NCI-H2196 treated with DMSO at 0.1 percent for 48 hours (cell line): ENCODE data around the gene MEX3A.

ENCODE experiments used
- DNase-seq: peaks from one replicate; lab custom pipeline; 2025; ENCODE audit not compliant: unreplicated experiment; lab: John Stamatoyannopoulos, UW

The MEX3A gene

DNA sequence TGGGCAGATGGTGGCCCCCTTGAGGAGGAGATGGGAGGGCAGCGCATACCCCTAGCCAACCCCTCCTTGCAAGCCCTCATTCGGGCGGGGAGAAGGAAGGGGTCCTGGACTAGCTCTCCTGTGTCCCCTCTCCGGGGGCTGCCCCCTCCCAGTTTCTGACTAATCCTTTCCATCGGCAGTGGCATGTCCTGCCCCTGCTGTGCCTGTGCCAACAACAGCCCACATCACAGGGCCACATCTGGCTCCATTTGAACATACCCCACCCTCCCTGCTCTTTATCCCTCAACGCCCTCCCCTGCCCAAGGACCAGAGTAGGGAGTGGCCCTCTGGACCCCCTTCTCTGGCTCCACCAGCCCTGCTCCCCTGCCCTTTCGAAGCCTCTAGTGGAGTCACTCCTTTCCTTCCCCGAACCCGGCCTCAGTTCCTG, 21.3 kb upstream of the MEX3A start:
- DNase-seq = no peak

DNA sequence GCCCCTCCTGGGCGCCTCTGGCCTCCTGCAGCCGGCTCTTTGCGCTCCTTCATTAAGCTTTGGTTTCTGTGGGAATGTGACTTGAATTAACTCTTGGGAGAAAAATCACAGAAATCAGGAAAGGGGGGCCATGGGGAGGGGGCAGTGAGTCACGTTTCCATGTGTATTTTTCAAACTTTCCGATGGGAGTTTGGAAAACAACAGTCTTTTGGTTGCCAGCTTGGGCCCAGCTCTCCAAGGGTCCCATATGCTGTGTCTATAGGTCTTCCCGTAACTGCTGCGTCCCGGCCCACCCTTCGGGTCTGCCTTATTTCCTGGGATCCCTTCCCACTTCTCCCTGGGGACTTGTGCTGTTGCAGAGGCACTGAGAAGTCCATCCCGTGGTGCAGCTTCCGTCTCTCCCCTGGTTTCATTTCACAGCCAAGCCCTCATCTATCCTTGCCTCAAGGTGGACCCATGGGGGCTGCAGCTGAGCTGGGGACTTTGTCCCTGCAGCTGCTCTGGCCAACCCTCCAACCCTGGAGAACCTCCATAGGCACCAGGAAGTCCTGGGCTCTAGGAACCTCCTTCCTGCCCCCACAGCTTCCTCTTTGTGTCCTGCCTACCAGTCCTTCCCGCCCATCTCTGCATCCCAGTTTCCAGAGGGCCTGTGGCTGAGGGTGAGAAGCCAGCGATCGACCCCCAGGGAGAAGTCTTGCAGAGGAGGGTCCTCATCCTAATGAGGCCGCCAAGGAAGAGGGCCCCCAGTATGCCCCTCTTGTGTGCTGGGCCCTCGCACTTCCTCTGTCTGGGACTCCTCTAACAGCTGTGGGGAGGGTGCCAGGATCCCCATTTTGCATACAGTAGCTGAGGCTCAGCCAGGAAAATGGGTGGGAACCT, 20.6 kb upstream of the MEX3A start:
- no peak for DNase-seq

DNA sequence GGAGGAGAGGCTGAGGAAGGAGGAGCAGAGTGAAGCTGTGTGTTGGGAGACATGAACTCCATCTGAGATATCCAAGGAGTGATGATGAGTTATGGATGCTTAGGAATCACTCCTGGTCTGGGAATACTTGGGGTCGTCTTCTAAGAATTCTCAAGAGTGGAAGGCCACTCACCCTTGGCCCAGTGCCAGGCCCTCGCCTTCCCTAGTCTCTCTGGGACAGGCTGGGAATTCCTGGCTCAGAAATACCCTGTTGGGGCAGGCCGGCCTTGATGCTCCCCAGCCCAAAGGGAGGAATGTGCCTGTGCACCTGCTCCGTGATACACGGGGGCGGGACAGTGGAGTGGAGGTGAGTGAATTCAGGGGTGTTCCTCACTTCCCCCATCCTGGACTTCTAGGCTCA, 19.6 kb upstream of the MEX3A start:
- DNase-seq = no peak

DNA sequence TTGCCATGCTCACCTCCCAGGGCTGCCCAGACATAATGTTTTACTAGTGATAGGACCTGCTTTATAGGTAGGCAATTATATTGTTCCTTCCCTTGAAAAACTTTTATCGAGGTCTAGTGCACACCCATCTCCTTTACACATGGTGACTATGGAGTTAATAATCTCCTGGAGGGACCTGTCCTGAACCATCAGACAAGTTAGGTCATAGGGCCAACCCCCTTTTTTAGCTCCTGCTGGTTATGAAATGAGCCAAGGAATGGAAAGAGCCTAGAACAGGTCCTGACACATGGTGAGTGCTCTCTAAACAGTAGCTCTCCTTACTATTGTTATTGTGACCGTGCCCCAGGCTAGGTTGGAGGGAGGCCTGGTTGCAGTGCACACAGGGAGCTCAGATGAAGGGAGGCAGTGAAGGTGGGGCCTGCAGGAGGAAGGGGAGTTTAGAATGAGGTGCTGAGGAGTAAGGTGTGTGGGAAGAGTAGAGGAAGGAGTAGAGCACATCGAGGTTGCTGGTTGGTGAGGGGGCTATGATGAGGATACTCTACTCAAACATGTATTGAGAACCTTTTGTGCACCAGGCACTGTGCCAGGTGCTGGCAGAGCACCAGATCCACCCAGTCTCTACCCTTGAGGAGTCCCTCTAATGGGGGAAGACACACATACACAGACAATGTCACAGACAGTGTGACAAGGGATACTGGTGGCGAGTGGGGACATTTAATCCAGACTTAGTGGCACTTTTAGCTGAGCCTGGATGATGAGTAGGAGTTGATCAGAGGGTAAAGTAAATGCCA, 18.1 kb upstream of the MEX3A start:
- DNase-seq = no peak

DNA sequence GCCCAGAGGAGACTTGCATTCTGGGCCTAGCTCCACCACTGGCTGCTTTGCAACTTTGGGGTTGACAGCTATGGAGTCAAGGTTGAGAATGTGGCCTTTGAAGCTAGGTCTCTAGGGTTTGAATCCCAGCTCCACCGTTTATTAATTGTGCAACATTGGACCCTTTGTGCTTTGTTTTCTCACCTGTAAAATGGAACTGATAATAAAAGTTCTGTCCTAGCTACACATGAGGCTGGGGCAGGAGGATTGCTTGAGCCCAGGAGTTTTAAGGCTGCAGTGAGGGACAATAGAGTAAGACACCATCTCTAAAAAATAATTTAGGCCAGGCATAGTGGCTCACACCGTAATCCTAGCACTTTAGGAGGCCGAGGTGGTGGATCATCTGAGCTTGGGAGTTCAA, 17.0 kb upstream of the MEX3A start:
- DNase-seq = no peak

DNA sequence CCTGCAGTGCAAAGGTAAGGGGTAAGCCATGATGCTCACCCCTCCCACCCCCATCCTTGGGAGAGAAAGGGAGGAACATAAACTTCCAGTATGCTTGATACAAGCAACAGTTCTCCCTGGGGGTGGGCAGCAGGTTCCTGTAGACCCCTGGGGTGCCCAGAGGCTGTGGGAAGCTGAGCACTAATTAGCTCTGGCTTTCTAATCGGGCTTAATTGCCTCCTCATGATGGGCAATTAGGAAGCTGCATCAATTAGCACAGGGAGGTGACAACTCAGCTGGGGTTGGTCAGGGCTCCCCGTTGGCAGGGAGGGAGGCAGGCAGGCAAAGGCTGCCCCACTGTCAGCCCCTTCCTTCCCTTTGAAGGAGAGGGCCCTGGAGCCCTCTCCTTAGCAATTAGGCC, 16.5 kb upstream of the MEX3A start:
- DNase-seq = no peak

DNA sequence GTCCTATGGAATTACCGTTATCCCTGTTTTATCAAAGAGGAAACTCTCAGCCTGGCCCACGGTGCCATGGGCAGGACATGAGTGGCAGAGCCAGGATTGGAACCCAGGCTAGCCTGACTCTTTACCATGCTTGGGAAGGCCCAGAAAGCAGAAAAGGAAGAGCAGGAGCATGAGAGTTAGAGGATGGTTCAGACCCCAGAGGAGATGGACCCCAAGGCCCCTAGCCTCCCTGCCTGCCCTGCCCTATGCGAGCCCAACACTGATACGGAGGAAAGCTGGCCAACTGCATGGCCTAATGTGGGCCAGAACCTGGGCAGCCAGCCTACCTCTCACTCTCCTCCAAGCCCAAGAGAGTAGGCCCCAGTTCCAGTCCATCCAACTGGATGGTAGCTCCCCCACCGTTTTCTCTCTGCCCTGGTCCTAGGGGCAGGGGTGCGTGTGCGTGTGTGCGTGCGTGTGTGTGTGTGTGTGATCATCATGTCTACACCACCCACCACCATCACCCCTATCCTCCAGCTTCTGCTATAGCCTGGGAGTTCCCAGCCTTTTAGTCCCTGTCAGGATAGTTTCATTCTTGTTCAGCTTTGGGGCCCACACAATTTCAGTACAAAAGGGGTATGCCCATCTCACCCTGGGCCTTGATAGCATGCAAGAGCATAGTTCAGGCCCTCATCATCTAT, 15.4 kb upstream of the MEX3A start:
- no peak for DNase-seq

GRCh38 chr1:156096640-156097391, 14.6 kb upstream of the MEX3A start:
- peak; percentile 67 for DNase-seq

GRCh38 chr1:156095906-156096508, 13.7 kb upstream of the MEX3A start:
- no peak for DNase-seq

GRCh38 chr1:156091610-156092009, 9.3 kb upstream of the MEX3A start:
- no peak for DNase-seq

DNA sequence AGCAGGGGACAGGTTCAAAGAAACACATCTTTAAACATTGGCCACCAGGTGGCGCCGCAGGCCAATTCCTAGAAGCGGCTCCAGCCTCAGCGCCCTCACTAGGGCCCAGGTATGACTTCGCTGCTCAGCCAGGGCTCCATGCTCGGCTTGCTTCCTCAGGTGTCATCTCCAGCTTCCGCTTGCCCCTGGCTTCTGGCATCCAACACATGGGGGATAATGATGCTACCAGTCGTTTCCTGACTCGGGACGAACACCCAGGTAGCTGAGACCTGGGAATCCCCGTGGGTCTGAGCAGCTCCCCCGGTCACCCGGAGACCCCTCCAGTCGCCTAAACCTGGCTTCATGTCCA, 8.5 kb upstream of the MEX3A start:
- peak; percentile 52 for DNase-seq

GRCh38 chr1:156090138-156090839, 8.0 kb upstream of the MEX3A start:
- no peak for DNase-seq

DNA sequence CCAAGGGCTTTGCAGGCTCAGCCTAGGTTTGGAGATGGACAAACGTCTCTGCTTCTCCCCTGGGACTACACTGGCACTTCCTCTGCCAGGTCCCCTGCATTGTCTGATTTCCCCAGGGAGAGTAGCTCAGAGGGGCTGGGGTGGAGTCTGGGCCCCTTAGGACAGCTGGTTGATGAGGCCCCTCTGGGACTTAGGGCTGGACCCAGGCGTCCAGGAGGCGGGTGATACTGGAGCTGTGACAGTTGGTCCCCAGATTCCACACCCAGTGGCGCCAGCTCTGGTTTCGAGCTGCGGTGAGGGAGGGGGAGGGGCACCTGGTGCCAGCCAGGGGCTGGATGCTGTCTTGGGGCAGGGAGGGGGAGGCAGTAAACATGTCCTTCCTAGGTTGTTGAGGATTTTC, 7.4 kb upstream of the MEX3A start:
- DNase-seq = no peak

GRCh38 chr1:156086256-156086662, 4.0 kb upstream of the MEX3A start:
- DNase-seq = no peak

DNA sequence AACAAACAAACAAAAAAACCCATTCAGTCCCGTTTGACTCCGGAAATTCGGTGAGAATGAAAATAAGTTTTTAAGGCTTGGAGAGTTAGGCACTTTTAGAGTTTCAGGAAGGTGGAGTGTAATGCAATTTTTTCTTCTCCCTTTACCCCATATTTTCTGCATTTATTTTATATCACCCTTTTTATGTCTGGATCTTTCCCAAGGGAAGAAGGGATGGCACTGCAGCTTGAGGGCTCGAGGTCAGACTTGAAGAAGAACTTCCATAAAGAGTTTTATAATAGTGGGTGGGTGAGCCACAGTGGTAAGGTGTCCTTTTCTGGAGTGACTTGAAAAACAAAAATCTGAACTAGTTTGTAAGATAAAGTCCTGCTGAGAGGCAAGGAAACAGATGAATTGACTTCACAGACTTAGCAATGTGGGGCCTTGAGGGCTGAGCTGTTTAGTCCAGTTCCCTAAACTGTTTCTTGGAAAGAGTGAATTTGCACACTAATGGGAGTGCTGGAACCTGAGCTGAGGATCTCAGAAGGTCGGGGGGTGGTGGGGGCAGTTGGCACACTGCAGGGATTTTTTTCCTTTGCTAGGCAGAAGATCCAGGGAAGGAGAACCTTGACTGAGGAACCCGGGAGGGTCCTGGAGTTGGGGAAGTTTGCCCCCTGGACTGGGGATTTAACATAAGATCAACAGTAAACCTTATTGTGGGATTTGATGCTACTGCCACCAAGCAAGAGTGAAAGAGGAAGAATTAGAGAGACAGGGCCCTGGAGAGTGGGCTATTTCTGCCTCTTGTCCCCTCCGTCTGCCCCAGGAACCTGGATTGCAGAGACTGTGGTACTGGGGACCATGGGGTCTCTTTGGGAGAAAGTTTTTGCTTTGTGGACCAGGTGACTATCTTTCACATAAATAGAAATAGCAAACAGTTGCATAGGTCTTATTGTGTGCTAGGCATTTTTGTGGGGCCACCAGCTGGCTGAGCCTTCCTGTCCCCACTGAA, 1.8 kb upstream of the MEX3A start:
- no peak for DNase-seq

- DNase-seq = no peak
These were observed 352 bp downstream of the MEX3A start for GRCh38 chr1:156081917-156082308.

DNA sequence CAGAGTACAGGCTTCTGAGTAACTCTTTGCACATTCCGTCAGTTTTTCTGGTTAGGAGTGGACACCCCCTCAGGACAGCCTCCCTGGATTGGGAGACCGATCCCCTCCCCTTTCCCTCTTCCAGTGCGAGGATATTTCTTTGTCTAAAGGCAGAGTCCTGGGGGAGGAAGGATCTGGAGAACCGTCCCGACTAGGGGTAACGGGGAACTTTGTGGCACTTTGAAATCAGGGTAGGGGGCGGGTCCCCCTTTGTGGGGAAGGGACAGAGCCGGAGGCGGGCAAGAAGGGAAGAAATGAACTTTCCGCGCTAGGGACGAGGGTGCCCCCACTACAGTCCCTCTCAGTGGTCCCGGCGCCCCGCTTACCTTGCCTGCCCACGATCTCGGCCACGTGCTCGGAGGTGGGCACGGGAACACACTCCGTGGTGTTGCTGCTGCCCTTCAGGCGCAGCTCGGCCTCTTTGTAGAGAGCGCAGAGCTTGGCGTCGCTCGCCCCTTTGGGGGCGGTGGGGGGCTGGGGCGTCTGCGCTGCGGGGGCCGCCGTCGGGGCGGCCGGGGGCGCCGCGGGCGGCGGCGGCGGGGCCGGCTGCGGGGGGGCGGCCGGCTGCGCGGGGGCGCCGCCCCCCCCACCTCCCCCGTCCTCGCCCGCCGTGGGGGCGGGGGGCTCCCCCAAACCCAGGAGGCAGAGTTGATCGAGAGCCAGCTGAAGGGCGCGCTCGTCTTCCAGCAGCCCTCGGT, 917 bp downstream of the MEX3A start:
- DNase-seq = no peak

DNA sequence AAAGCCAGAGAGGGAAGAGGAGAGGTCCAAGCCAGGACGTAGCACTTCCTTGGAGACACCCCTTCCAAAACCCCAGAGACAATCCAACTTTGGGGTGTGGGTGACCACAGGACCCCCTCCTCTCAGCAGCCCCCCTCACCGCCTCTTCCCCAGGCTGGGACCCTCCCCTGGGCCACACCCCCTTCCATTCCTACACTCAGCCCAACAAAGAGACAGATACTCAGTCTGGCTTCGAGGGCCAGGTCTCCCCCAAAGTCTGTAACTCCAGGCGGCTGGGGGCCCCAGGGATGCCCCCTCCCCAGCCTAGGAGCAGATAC, 1.4 kb downstream of the MEX3A start:
- no peak for DNase-seq
